HG03520 (cell line): ENCODE measurements around the gene SULT2B1.
"Not testable (repeated sequence)": the region's sequence is repeated elsewhere in the genome, so short reads cannot be mapped to it uniquely, and the experiment has no call there.

Experiments
- ATAC-seq: cut with Tn5 transposase; IDR thresholded peaks from one replicate; pipeline ENCODE4 v1.9.1; 2021; ENCODE audit warnings: mild to moderate bottlenecking, moderate library complexity; ENCODE audit not compliant: unreplicated experiment

SULT2B1 gene

GRCh38 chr19:48524732-48525131 lies 27.2 kb upstream of the SULT2B1 start:
- ATAC-seq, result no peak

- ATAC-seq, result no peak
Observed at GRCh38 chr19:48529156-48529555, 22.8 kb upstream of the SULT2B1 start.

DNA sequence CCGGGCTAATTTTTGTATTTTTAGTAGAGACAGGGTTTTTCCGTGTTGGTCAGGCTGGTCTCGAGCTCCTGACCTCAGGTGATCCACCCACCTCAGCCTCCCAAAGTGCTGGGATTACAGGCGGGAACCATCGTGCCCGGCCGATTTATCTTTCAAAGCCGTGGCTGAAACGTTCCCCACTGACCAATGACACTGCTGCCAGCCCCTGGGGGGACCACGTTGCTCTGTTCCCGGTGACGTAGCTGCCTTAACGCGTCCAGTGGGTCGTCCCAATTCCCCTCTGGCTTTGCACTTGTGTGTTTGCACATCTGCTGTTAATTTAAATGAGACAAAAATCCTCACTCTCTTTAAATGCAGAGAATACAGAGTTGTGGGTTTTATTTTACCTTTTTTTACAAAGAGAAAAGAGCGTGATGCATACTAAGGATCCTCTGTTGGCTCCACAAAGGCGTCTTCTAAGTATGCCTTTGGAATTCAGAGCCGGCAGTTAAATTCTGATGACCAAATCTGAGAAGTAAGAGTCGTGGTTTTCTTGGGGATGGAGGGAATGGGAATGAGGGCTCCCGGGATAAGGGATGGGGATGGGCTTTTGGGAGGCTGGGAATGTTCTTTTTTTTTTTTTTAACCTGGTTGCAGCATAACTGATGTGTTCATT lies 21.8 kb upstream of the SULT2B1 start:
- ATAC-seq, result no peak

DNA sequence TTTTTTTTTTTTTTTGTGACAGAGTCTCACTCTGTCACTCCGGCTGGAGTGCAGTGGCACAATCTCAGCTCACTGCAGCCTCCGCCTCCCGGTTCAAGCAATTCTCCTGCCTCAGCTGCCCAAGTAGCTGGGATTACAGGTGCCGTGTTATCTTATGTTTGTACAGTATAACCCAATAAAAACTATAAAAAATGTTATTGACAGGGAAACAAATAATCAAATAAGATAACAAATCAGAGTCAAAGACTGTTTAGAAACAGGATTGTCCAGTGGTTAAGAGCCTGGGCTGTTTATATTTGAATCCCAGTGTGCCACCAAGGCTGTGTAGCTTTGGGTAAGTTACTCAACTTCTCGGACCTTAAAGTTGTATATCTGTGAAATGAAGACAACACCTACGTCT lies 21.2 kb upstream of the SULT2B1 start:
- ATAC-seq, result no peak

- ATAC-seq, result no peak
Observed at GRCh38 chr19:48533770-48534169, 18.2 kb upstream of the SULT2B1 start.

- ATAC-seq, result no peak
Observed at GRCh38 chr19:48537541-48537940, 14.4 kb upstream of the SULT2B1 start.

GRCh38 chr19:48538057-48538456 lies 13.9 kb upstream of the SULT2B1 start:
- not testable (repeated sequence) for ATAC-seq

DNA sequence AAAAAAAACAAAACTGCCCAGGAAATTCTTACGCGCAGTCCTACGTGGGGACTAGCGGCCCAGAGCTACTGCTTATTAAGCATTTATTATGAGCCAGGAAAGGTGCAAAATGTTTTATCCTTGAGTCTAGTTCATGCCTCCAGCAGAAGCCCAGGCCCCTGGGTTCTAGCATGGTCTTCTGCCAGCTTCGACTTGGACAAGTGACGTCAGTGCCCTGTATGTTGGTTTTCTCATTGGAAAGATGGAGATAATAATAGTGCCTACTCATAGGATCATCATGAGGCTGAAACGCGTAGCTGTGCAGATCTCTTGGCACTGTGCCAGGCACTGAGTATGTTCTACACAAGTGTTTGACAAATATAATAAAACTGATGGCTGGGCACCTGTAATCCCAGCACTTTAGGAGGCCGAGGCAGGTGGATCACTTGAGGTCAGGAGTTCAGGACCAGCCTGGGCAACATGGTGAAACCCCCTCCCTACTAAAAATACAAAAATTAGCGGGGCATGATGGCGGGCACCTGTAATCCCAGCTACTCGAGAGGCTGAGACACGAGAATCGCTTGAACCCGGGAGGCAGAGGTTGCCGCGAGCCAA lies 12.4 kb upstream of the SULT2B1 start:
- no peak for ATAC-seq

- no peak for ATAC-seq
Observed at GRCh38 chr19:48540110-48540509, 11.9 kb upstream of the SULT2B1 start.

- no peak for ATAC-seq
Observed at GRCh38 chr19:48541813-48542212, 10.2 kb upstream of the SULT2B1 start.

DNA sequence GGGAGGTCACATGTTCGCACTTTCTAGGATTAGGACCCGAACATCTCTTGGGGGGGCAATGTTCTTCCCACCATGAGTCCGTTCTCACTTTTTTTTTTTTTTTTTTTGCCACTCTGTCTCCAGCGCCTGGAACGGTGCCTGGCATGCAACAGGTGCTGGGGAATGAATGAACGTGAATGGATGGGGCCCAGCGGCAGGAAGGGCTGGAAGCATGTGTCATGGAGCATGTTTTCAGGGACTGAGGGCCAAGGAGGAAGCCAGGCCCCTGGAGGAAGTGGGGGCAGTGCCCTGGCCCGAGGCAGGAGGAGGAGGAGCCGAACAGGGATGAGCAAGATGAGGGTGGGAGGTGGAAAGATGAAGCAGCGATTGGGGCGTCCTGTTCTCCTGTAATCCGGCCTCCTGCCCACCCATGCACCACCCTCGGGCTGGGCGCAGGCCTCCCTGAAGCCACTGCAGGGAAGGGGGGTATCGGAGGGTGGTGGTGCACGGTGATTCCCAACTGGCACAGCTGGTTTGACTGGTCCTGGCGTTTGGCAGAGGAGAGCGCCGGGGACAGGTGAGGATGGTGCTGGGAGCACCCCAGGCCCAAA lies 8.8 kb upstream of the SULT2B1 start:
- ATAC-seq, result no peak

DNA sequence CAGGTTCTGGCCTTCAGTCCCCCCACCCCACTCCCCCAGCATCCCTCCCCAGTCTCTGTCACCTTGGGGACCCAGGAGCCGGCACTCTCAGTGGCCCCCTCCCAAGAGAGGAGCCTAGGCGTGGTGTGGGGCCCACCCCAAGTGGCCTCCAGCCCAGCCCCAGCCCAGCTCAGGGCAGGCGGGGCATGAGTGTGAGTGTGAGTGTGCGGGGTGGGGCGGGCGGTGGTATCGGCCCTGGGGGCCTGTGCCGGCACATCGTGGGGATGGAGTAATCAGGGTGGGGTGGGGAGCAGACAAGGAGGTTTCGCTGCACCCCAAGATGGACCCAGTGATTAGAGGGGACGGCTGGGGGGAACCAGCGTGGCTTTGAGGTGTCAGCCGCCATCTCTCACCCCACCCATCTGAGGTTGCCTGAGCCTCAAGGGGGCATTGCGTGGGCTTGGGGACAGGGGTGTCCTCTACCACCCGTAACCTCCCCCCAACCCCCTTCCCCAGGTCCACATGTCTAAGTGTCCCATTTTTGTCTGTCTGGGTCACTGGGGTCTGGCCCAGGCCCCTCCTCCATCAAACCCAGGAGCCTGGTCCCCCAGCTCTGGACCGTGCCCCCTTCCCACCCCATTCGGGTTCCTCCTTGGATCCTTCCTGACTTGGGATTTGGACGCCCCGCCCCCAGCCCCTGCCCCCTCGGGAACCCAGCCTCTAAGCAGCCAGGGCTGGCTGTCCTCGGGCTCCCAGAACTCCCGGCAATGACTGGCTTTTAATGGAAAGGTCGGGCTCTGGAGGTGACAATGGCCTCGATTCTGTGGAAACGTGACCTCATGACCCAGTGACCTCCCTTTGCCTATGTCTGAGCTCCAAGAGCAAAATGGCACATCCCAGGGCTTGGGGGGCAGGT lies 6.9 kb upstream of the SULT2B1 start:
- ATAC-seq, result no peak

GRCh38 chr19:48547722-48548121 lies 4.2 kb upstream of the SULT2B1 start:
- no peak for ATAC-seq

- no peak for ATAC-seq
Observed at GRCh38 chr19:48548253-48548911, 3.6 kb upstream of the SULT2B1 start.

- ATAC-seq, result no peak
Observed at GRCh38 chr19:48549380-48549779, 2.6 kb upstream of the SULT2B1 start.

DNA sequence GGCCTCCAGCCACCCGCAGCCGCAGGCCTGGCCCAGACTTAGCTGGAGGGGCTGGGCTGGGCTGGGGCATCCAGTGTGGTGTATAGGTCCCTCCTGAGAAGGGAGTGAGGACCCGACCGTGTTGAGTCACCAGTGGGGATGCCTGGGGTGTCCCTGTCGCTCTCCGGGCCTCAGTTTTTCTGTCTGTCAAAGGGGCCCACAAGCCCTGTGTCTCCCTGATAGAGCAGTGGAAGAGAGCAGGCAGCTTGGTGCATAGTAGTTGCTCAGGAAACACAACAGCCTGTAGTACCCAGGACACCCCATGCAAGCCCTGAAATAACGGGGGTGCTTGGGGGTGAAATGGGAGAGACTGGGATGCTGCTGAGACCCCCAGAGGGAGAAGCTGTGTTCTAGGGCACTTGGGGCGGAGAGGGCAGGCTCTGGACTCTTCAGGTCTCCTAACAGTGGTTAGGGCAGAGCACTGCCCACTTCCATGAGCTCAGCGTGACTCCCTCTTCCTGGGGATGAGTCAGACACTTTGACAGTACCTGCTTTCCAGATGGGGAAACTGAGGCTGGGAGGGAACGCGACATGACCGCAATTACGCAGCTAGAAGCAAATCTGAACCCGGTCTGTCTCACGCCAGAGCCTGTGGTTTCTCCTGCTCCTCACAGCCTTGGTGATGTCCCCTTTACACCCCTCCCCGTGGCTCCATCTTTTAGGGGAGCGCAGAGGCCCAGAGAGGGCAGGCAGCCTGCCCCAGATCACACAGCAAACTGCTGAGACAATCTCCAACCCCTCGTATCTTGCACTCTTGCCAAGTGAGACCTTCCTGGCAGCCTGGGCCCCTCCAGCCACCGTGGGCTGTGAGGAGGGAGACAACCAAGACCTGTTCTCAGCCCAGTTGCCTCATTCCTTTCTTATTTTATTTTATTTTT lies 692 bp downstream of the SULT2B1 start:
- ATAC-seq, result no peak

DNA sequence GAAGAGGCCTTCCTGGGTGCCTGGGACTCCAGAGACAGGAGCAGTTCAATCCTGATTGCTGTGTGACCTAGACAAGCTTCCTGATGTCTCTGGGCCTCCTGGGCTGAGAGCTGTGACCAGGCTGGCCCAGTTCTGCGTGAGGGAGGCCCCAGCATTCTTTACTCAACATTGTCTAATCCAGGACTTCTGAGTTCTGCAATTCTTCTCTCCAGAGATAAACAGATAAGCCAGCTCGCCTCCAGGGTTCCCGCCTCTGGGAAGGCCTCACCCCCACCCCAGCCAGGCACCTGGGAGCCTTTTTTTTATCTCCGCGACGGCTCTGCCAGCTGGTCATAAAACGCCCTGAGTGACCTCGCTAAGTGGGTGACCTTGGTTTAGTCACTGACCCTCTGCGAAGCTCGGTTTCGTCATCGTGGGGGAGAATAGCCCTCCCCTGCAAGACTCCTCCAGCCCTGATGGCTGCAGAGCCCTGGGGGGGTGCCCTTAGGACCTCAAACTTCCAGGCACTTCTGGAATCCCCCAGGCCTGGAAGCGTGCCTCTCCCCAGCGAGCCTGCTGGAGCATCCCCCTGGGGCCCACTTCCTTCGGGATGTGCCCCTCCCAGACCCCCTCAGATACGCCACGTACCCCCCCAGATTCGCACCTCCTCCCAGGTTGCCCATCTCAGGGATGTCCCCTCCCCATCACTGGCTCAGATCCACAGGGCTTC lies 1.9 kb downstream of the SULT2B1 start:
- ATAC-seq, result no peak

DNA sequence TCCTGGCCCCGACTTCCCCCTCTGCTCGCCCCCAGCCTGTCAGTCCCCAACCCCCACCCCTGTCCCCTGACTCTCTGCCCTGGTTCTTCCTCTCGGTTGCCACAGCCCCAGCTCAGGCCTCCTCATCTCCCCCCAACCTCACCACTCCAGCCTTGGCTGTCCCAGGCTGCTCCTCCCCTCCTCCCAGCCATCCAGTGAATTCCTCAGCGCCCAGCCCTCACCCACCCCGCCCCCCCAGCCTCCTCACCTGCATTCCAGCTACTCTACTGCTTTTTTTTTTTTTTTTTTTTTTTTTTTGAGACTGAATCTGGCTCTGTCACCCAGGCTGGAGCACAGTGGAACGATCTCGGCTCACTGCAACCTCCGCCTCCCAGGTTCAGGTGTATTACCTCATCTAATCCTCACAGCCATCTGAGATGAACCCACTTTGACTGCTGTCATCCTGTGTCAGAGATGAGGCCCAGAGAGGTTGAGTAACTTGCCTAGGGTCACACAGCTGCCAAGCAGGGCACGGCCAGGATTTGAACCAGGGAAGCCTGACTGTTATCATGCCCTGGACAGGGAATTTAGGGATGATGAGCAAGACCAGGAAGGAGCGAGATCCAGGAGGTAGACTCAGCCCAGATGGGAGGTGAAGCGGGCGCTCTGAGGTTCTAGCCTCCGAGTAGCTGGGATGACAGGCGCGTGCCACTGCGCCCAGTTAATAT lies 2.6 kb downstream of the SULT2B1 start:
- ATAC-seq, result no peak

GRCh38 chr19:48556163-48556562 lies 4.2 kb downstream of the SULT2B1 start:
- ATAC-seq, result no peak
